GM21786 (cell line): ENCODE data around the gene CLRN3.

Experiments used
- ATAC-seq: cut with Tn5 transposase; IDR thresholded peaks from one replicate; pipeline ENCODE4 v1.9.1; 2021; ENCODE audit not compliant: unreplicated experiment

CLRN3 gene

GRCh38 chr10:127849921-127850320 is 42.8 kb downstream of the CLRN3 start:
- no peak for ATAC-seq

- ATAC-seq = no peak
Observed at GRCh38 chr10:127849224-127849623, 43.5 kb downstream of the CLRN3 start.

- ATAC-seq = no peak
Observed at GRCh38 chr10:127848226-127848625, 44.5 kb downstream of the CLRN3 start.

GRCh38 chr10:127845756-127846155 is 47.0 kb downstream of the CLRN3 start:
- ATAC-seq = no peak

GRCh38 chr10:127840884-127841283 is 51.9 kb downstream of the CLRN3 start:
- ATAC-seq = no peak

GRCh38 chr10:127836966-127837365 is 55.8 kb downstream of the CLRN3 start:
- no peak for ATAC-seq

- ATAC-seq = no peak
Observed at GRCh38 chr10:127836176-127836575, 56.6 kb downstream of the CLRN3 start.

- no peak for ATAC-seq
Observed at GRCh38 chr10:127834791-127835190, 58.0 kb downstream of the CLRN3 start.

- ATAC-seq = no peak
Observed at GRCh38 chr10:127834221-127834620, 58.5 kb downstream of the CLRN3 start.

- no peak for ATAC-seq
Observed at GRCh38 chr10:127833804-127834203, 58.9 kb downstream of the CLRN3 start.

- ATAC-seq = no peak
Observed at GRCh38 chr10:127832501-127832900, 60.2 kb downstream of the CLRN3 start.

GRCh38 chr10:127830414-127830813 is 62.3 kb downstream of the CLRN3 start:
- ATAC-seq = no peak
